DOHH2 (cell line): ENCODE results near the gene CXCR1.
"Not testable (repeated sequence)": the region's sequence is repeated elsewhere in the genome, so short reads cannot be mapped to it uniquely, and the experiment has no call there.

Source experiments
- H3F3A ChIP-seq: fragments of 200-600 bp; sonication (generic), shearing (Covaris generic); 2 replicates; pipeline ENCODE4 v1.6.0; 2016; ENCODE audit warnings: antibody characterized with exemption, mild to moderate bottlenecking; ENCODE audit not compliant: control insufficient read depth, insufficient read depth
- H3K27ac ChIP-seq: fragments of 200-600 bp; sonication (generic); 2 replicates; pipeline ENCODE4 v1.5.1; 2014; ENCODE audit warnings: low read depth, mild to moderate bottlenecking, low read length, moderate library complexity
- H3K27me3 ChIP-seq: fragments of 200-600 bp; sonication (generic); 2 replicates; pipeline ENCODE4 v1.6.1; 2014; ENCODE audit warnings: mild to moderate bottlenecking, low read length, mixed read lengths; ENCODE audit not compliant: control insufficient read depth
- H3K36me3 ChIP-seq: fragments of 200-600 bp; sonication (generic); 2 replicates; pipeline ENCODE4 v1.6.1; 2014; ENCODE audit warnings: mild to moderate bottlenecking, low read length, moderate library complexity, mixed read lengths; ENCODE audit not compliant: control insufficient read depth
- H3K4me1 ChIP-seq: fragments of 200-600 bp; sonication (generic); 2 replicates; pipeline ENCODE4 v1.6.1; 2014; ENCODE audit warnings: mild to moderate bottlenecking, low read length, mixed read lengths; ENCODE audit not compliant: control insufficient read depth
- H3K4me2 ChIP-seq: fragments of 200-600 bp; sonication (generic); 2 replicates; pipeline ENCODE4 v1.6.0; 2014; ENCODE audit warnings: mild to moderate bottlenecking, low read length, moderate library complexity
- H3K4me3 ChIP-seq: fragments of 200-600 bp; sonication (generic); 2 replicates; pipeline ENCODE4 v1.5.1; 2014; ENCODE audit warnings: mild to moderate bottlenecking, low read length, mixed read lengths
- H3K79me2 ChIP-seq: fragments of 200-600 bp; sonication (generic); 2 replicates; pipeline ENCODE4 v1.6.1; 2014; ENCODE audit warnings: mild to moderate bottlenecking, low read length, mixed read lengths; ENCODE audit not compliant: control insufficient read depth
- H3K9me2 ChIP-seq: fragments of 200-600 bp; sonication (generic); replicated peaks from 2 replicates; pipeline ENCODE4 v1.6.1; 2014; ENCODE audit warnings: mild to moderate bottlenecking, low read length, mixed read lengths; ENCODE audit not compliant: control insufficient read depth
- H3K9me3 ChIP-seq: fragments of 200-600 bp; sonication (generic); 2 replicates; pipeline ENCODE4 v1.6.1; 2014; ENCODE audit warnings: antibody characterized with exemption, low read length, mixed read lengths; ENCODE audit not compliant: control insufficient read depth, insufficient read depth
- H4K20me1 ChIP-seq: fragments of 200-600 bp; sonication (generic); 2 replicates; pipeline ENCODE4 v1.6.0; 2014; ENCODE audit warnings: low read depth, mild to moderate bottlenecking, antibody characterized with exemption, low read length, moderate library complexity; ENCODE audit not compliant: control insufficient read depth, insufficient read depth
- EZH2phosphoT487 ChIP-seq: fragments of 200-600 bp; sonication (generic); IDR thresholded peaks from 2 replicates; pipeline ENCODE4 v1.6.1; 2017; ENCODE audit warnings: borderline replicate concordance, mild to moderate bottlenecking, antibody characterized with exemption, low read length, moderate library complexity, mixed read lengths
- TF ChIP-seq, protein P1 (sequence below): fragments of 200-600 bp; sonication (generic); IDR thresholded peaks from one replicate; pipeline ENCODE4 v1.5.1; 2014; ENCODE audit warnings: antibody characterized with exemption, mild to moderate bottlenecking, low read depth, low read length; ENCODE audit not compliant: poor library complexity, severe bottlenecking

CXCR1 gene

DNA sequence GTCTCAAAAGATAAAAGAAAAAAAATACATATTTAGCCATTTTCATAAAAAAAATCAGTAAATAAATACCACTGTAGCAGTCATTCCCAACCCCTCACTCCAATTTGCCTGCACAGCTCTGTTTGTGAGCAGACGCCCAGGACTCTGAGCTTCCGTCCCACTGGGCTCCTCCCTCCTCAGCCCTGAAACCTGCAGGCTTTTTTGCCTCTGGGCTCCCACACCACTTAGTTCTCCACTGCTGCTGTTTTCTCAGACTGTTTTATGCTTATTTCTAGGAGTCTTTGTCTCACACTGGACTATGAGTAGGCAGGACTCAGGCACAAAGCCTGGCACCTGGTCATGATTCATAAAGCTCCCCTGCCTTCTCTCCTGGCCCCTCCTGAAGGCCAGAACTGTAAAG lies 6.1 kb upstream of the CXCR1 start:
- Histone ChIP-seq H3K9me3 (no peaks in the 10 kb centered on the region), H3K79me2 (no peaks in the 10 kb centered on the region), H3K4me1 (peaks cover 10% of the 10 kb centered on the region), H3K27ac (no peak overlapping the region), H3K27me3 (peaks cover 10% of the 10 kb centered on the region), H3F3A (no peaks in the 10 kb centered on the region), H3K4me2 (no peak overlapping the region), H3K9me2 (no peaks in the 10 kb centered on the region), H4K20me1 (no peaks in the 10 kb centered on the region), H3K4me3 (no peak overlapping the region), H3K36me3 (no peaks in the 10 kb centered on the region)
- TF ChIP-seq EZH2phosphoT487 = no peak
- TF ChIP-seq, protein P1, sequence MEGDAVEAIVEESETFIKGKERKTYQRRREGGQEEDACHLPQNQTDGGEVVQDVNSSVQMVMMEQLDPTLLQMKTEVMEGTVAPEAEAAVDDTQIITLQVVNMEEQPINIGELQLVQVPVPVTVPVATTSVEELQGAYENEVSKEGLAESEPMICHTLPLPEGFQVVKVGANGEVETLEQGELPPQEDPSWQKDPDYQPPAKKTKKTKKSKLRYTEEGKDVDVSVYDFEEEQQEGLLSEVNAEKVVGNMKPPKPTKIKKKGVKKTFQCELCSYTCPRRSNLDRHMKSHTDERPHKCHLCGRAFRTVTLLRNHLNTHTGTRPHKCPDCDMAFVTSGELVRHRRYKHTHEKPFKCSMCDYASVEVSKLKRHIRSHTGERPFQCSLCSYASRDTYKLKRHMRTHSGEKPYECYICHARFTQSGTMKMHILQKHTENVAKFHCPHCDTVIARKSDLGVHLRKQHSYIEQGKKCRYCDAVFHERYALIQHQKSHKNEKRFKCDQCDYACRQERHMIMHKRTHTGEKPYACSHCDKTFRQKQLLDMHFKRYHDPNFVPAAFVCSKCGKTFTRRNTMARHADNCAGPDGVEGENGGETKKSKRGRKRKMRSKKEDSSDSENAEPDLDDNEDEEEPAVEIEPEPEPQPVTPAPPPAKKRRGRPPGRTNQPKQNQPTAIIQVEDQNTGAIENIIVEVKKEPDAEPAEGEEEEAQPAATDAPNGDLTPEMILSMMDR = no peak

GRCh38 chr2:218171744-218172143 lies 5.0 kb upstream of the CXCR1 start:
- not testable (repeated sequence) for H3K4me3 ChIP-seq, H3K27me3 ChIP-seq, H3K27ac ChIP-seq, H3K4me2 ChIP-seq, H3K79me2 ChIP-seq, H3K36me3 ChIP-seq, H4K20me1 ChIP-seq, H3K9me2 ChIP-seq, H3K9me3 ChIP-seq, H3F3A ChIP-seq
- peaks cover 15% of the 10 kb centered on the region for H3K4me1 ChIP-seq

GRCh38 chr2:218169757-218170546 lies 3.2 kb upstream of the CXCR1 start:
- no peak overlapping the region for H3K4me2 ChIP-seq
- H3K27me3 ChIP-seq = peaks cover 15% of the 10 kb centered on the region
- H3K9me3 ChIP-seq = no peaks in the 10 kb centered on the region

More at GRCh38 chr2:218169757-218170546, 3.2 kb upstream of the CXCR1 start:
- H4K20me1 ChIP-seq = no peaks in the 10 kb centered on the region
- no peaks in the 10 kb centered on the region for H3K36me3 ChIP-seq
- peaks cover 18% of the 10 kb centered on the region for H3K4me1 ChIP-seq
- no peaks in the 10 kb centered on the region for H3K9me2 ChIP-seq
- no peak overlapping the region for H3K27ac ChIP-seq
- TF ChIP-seq, protein P1 = no peak
- no peak for TF ChIP-seq EZH2phosphoT487
- H3F3A ChIP-seq = no peaks in the 10 kb centered on the region
- H3K79me2 ChIP-seq = no peaks in the 10 kb centered on the region
- H3K4me3 ChIP-seq = no peak overlapping the region
